Measurements from ENCODE around the gene TSN.

The TSN gene

DNA sequence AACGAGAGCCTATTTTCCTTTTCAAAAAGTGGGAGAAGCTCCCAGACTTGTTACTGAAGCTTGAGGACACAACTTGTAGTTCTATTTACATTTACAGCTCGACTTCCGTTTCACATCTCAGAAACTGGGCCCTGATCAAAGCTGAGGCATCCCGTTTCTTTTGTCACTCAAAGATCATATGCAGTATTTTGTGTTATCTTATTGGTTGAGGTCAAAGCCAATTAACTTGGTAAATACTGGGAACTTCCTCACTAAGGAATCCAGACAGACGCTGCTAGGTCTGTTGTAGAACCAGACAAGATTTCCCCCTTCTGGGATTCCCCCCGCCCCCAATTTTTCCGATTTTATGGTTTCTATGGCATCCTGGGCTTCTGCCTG is 50.3 kb downstream of the TSN start:
- TF ChIP-seq, protein P1, sequence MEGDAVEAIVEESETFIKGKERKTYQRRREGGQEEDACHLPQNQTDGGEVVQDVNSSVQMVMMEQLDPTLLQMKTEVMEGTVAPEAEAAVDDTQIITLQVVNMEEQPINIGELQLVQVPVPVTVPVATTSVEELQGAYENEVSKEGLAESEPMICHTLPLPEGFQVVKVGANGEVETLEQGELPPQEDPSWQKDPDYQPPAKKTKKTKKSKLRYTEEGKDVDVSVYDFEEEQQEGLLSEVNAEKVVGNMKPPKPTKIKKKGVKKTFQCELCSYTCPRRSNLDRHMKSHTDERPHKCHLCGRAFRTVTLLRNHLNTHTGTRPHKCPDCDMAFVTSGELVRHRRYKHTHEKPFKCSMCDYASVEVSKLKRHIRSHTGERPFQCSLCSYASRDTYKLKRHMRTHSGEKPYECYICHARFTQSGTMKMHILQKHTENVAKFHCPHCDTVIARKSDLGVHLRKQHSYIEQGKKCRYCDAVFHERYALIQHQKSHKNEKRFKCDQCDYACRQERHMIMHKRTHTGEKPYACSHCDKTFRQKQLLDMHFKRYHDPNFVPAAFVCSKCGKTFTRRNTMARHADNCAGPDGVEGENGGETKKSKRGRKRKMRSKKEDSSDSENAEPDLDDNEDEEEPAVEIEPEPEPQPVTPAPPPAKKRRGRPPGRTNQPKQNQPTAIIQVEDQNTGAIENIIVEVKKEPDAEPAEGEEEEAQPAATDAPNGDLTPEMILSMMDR (IDR thresholded peaks at IDR 0.05): no peak

DNA sequence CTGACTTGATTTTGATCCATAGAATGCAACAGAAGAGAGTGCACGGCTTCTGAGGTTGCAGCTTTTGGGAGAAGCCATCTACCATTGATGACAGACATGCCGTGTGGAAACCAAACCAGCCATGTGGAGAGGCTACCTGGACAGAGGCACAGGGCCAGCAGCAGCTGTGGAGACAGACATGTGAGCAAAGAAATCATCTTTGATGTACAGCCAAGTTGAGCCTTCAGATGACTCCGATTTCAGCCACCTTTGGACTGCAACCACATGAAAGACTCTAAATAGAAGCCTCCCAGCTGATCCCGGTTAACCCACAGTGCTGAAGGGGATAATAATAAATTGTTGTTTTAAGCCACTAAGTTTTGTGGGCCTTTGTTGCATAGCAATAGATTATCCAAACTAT is 54.2 kb downstream of the TSN start:
- TF ChIP-seq, protein P1 (IDR thresholded peaks at IDR 0.05): no peak

DNA sequence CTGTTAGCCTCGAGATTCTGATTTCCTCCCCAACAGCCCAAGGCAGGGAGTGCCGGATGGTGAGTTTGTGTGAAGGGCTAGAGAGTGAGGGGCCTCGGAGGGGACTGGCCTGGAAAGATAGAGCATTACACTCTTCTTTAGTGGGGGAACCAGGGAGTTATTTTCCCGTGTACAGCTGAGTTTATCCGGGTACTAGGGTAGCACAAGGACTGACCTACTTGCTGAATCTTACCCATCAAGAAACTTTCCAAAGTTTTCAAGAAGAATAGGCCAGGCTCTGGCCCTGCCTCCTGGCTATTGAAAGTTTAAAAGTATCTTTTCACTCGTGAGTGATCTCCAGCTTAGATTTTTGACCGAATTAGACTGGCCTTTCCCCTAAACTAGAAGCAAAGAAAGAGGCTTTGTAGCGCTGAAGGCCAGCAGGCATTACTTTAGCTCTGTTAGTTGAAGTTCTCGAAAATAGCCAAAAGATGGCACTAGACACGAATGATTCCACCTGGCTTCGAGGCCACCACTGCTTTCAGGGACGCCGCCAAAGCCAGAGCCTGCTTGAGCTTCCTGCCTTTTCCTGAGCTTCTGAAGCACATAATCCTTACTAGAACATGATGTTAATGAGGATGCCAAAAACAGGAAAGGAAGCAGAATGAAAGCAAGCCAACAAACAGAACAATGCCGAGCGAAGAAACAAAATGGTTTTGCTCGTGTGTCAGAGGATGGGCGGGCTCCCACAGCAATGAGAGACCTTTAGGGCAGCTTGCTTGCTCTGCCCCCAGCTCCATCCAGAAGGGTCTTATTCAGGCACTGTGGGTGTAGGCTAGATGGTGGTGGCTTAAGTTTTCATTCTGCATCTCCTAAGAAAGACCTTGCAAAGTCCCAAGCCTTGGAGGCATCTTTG is 55.8 kb downstream of the TSN start:
- TF ChIP-seq, protein P1 (IDR thresholded peaks at IDR 0.05): peak; percentile 49

DNA sequence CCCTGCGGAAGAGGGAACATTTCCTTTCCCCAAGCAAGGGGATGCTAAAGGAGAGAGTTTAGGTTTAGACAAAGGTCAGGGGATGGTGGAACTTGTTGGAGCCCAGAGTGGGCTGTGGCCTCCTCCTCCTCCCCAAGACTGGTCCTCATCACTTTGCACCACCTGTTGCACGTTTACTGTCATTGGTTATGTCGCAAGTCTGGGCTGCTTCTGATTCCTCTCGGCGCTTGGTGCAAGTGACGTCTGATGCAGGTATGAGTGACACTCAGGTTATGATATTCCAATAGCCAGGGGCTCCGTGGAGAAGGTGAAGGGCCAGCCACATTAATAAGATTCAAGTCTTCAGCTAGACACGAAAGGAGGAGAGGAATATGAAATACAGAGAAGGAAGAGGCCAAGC is 59.8 kb downstream of the TSN start:
- TF ChIP-seq, protein P1 (IDR thresholded peaks at IDR 0.05): no peak

DNA sequence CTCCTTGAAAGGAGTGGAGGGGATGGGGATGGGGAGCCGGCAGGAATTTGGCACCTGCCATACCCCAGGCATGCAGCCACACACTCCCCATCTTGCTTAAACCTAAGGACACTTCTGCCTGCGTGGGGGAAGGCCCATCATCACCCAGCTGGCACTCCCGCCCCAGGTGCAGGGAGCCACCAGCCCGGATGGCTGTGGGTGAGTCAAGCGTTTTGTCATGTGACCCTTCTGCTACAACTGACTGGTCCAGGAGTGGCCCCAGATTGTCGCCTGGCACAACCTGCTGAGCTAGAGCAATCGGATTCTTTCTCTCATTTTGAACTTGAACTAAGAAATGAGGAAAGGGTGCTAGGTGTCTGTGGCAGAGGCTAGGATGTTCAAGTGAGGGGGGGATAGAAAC is 61.3 kb downstream of the TSN start:
- TF ChIP-seq, protein P1 (IDR thresholded peaks at IDR 0.05): no peak

All from LNCAP (cell line).